Measurements from ENCODE around the gene DPP6.

The DPP6 gene

GRCh38 chr7:154679379-154680053 is 627.3 kb downstream of the DPP6 start:
- DNase-seq: no peak

GRCh38 chr7:154680894-154681659 is 628.9 kb downstream of the DPP6 start:
- no peak for DNase-seq

DNA sequence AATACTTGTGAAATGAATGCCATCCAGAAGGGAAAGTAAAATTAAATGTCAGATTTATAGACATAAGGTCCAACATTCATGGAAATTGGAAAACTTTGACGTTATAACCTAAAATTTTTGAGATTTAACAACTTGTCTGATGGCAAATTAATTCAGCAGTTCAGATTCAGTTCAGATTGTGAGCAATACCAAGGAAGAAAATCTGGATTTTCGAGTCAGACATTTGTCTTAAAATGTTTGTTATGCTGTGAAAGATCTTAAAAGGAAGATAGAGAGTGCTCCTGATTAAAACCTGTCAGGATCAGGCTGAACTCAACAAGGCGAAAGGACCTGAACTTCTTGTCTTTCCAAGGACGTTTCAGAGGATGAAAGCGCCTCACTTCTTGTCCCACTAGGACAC is 629.8 kb downstream of the DPP6 start:
- no peak for DNase-seq

GRCh38 chr7:154684666-154685563 is 632.7 kb downstream of the DPP6 start:
- DNase-seq: no peak

- no peak for DNase-seq
These were observed 633.3 kb downstream of the DPP6 start for GRCh38 chr7:154685564-154685901.

DNA sequence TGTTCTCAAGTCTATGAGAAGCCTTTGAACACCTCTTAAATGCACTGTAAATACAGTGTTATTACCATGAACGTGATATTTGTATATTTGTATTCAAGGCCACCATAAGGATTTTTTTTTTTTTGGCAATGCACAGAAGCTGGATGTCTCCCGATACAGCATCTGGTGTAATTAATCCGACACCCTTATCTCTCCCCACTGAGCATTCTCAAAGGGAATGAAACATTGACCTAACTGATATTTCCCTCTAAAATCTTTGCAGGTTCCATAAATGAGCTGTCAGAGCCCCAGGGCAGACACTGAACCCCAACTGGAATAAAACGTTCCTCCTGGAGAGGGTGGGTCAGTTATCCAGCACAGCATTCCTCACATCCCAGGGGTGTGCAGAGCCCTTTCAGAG is 634.1 kb downstream of the DPP6 start:
- no peak for DNase-seq

- no peak for DNase-seq
These were observed 636.8 kb downstream of the DPP6 start for GRCh38 chr7:154688952-154689351.

GRCh38 chr7:154690411-154690810 is 638.2 kb downstream of the DPP6 start:
- no peak for DNase-seq

DNA sequence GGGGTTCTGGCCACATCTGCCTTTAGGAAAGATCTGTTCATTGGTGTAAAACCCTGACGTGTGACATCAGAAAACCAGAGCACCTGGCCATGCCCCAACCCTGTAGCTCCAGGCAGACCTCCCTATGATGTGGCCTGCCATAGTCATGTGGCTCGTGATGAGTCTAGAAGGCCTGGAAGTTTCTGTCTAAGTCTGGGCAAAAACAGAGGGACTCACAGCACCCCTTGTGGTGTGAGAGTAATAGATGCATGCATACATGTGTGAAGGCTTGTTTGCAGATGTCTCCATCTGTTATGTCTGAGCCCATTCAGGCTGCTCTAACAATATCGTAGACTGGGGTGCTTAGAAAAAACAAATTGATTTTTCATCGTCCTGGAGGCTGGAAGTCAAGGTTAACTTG is 641.5 kb downstream of the DPP6 start:
- DNase-seq: no peak

DNA sequence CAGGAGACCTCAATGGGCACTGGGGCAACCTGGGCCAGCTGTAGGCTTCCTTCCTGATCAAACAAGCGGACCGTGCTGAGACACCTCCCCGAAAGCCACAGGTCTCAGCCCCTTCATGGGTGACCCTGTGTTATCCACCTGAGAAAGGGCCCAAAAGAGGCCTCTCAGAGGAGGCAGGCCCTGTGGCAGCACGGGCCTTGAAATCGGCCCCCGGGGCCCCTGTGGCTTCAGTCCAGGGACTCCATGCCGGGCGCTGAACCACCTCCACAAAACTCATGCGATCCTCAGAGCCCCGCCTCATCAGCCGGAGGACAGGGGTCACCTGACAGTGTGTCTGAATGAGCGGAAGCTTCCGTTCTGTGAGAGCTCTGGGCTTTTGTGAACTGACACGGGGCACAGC is 643.6 kb downstream of the DPP6 start:
- no peak for DNase-seq

GRCh38 chr7:154696556-154696955 is 644.4 kb downstream of the DPP6 start:
- DNase-seq: no peak

DNA sequence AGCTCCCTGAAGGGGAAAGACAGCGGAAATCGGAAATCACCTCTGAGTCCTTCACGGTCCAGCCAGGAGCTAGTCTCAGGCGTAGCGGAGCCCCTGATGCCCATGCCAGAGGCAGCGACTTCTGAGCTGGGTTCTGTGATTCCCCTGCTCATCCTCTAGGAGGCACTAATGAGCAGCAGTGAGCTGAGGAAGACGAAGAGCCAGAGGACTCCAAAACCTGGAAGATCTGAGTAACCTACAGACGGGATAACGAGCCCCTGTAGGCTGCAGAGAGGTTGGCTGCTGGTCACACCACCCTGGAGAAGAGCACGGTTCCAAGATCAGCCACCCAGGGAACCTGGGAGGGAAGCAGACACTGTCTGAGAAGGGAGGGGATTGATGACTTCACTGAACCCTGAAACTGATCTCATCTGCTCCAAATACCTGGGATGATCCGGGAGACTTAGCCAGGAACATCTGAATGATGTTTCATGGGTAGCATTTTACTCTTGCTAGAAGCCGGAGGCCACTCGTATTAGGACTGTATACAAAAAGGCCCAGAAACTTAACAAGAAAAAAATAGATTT is 646.6 kb downstream of the DPP6 start:
- DNase-seq: no peak

DNA sequence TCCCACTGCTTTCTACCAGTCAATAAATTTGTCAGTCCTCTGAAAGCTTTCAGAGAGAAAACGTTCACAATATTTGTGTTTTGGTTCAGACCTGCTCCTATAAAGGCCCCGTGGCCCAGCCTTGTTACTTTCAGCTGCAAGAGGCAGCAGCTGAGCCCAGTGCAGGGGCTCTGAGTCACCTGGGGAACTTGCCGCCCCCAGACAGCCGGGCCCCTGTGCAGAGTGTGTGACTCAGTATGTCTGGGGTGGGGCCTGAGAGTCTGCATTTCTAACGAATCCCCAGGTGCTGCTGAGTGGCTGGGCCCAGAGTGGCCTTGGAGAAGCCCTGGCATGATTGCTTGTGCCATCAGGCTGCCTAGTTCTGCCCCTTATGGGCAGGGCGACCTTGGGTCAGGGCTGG is 647.2 kb downstream of the DPP6 start:
- DNase-seq: no peak

GRCh38 chr7:154709840-154710520 is 657.8 kb downstream of the DPP6 start:
- no peak for DNase-seq

- DNase-seq: no peak
These were observed 667.8 kb downstream of the DPP6 start for GRCh38 chr7:154720016-154720415.

DNA sequence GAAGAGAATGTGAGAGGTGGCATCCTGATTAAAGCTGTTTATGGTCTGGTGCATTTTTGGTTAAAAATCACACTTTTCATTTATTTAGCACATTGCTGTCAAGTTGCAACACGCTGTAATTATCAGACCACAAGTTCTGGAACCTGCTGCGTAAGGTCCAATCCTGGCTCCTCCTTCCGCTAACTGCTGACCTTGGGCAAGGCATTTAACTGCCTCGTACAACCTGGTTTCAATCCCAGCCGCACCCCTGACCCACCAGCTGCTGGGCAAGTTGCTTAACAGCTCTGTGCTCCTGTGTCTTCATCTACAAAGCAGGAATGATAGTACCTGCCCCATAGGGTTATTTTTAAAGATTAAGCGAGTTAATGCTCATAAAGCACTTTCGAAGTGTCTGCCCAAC is 668.9 kb downstream of the DPP6 start:
- DNase-seq: no peak

DNA sequence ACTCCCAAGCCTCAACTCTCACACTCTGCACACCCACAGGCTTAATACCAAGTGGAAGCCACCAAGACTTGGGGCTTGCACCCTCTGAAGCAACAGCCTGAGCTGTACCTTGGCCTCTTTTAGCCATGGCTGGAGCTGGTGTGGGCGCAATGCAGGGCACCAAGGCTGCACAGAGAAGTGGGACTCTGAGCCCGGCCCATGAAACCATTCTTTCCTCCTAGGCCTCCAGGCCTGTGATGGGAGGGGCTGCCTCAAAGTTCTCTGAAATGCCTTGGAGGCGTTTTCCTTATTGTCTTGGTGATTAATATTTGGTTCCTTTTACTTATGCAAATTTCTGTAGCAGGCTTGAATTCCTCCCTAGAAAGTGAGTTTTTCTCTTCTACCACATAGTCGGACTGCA is 674.2 kb downstream of the DPP6 start:
- no peak for DNase-seq

DNA sequence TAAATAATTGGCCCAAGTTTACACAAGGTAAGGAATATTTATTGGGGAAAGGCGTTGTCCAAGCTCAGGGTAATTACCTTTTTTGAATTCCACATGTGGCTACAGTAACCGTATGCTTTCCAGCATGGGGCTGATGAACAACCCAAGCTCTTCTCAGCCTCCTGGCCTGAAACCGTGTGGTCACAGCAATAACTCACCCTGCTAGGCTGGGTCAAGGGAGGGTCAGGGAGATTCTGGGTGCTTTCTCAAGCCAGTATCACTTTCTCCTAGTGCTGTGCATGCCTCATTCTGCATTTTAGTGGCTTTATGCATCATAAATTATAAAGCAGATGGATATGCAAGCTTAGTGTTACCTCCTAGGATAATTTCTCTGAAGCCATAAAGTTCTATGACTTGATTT is 676.9 kb downstream of the DPP6 start:
- DNase-seq: no peak

DNA sequence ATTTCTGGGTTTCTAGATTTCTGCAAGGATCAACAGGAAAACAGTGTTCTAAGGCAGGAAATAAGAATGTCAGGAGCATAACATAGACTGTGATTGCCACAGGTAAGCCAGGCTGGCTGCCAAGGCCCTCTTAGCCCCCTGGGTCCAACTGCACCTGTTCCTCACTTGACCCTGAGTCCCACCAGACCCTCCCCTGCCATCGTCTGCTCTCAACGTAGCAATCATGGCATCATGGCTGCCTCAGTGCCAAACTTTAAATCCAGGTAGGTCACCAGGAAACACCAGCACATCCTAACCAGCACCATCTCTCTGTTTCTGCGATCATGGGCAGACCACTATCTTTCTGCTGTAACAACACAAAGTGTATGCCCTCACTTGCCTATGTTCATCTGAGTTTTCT is 683.6 kb downstream of the DPP6 start:
- DNase-seq: no peak

- DNase-seq: no peak
These were observed 684.2 kb downstream of the DPP6 start for GRCh38 chr7:154736389-154736788.

DNA sequence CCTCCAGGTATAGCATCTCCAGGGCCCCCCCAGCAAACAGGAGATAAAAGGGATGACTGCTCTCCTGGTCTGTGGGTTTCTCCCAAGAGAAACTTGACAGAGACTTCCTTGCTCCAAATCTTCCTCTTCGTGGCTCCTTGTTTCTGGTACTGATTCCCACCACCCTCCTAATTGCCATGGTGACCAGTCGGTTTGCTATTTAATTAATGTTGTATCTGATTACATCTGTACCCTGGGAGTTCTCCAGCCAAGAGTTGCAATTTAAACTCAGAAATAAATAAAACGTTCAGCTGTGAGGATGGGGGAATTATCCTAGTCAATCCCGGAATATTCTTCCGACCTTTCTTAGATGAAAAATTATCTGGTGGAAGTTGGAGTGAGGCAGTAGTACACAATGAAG is 686.0 kb downstream of the DPP6 start:
- no peak for DNase-seq

GRCh38 chr7:154741131-154741530 is 688.9 kb downstream of the DPP6 start:
- DNase-seq: no peak

DNA sequence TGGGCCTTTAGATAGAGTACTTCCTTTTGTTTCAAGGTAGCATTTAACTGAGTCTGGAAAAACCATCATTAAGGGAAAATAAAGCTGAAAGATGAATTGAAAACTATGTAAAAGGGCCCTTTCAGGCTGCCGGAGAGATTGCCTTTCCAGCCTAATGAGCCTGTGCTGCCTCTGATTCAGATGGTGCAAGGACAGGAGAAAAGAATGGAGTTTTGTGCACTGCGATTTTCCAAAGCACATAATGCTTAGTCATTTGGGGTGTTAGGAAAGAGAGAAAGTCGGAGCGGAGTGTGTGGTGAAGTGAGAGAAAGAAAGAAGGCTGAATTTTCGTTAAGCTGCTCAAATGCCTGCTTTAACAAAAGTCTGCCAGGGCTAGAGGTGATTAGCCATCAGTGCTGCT is 691.0 kb downstream of the DPP6 start:
- no peak for DNase-seq
